ENCODE measurements around the gene HSD17B13. TPM values are rescaled to one million over a fixed set of nuclear protein-coding genes. Genes with fewer than 3 reads are reported as not detected.

The HSD17B13 gene
- total RNA-seq, 2 experiments from 2014 or later, result 0.12 TPM; not detected in 1

Small RNAs within 50 kb of the gene (microRNA-seq; reads per million reads assigned to microRNA genes)
- not detected for gene MIR5705 (ENCODE audit: borderline microRNAs expressed, borderline number of aligned reads, borderline replicate concordance)

Other genes starting within 250 kb of the HSD17B13 start
- gene KLHL8, start 102.3 kb downstream of the HSD17B13 start, total RNA-seq, result 10 to 100 TPM; 10.2 to 11.0 TPM
- gene HSD17B11, start 68.3 kb upstream of the HSD17B13 start, total RNA-seq, result 10 to 100 TPM; 19.8 to 20.8 TPM
- 10 to 100 TPM; 13.1 to 13.9 TPM for gene NUDT9, start 99.7 kb upstream of the HSD17B13 start, total RNA-seq
- not detected for gene SPARCL1, start 206.5 kb upstream of the HSD17B13 start, total RNA-seq

Data from activated CD4-positive, alpha-beta memory T cell treated with anti-CD3 and anti-CD28 coated beads for 36 hours (primary cell).